HG03432 (cell line): ENCODE measurements around the gene RUSF1.
"Not testable (repeated sequence)": the region's sequence is repeated elsewhere in the genome, so short reads cannot be mapped to it uniquely, and the experiment has no call there.

ENCODE experiments used
- ATAC-seq: cut with Tn5 transposase; IDR thresholded peaks from one replicate; pipeline ENCODE4 v1.9.1; 2021; ENCODE audit warnings: mild to moderate bottlenecking, moderate library complexity; ENCODE audit not compliant: unreplicated experiment

The RUSF1 gene

DNA sequence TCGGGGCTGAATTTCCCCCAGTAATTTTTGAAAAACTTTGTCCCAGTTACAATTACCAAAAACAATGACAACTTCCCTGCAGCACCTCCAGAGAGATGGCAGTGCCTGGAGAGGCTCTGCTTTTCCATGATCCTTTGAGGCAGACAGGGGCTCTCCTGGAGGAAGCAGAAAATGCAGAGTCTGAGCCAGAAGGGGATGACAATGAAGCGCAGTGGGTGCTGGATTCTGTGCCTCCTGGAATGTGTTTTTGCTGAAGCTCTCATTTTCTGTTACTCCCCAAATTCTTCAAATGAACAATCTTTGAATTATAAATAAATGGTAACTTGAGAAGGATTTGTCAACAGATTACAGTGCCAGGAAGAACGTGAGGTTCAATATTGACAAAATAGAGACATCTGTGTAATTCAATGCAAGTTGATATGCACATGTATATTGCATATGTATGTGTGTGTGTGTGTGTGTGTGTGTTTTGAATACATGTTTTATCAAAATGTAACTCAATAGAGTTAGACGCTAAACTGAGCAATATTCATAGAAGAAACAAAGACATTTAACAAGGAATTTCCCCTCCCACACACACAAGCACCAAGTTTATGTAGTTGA, 9.7 kb upstream of the RUSF1 start:
- ATAC-seq, result no peak

DNA sequence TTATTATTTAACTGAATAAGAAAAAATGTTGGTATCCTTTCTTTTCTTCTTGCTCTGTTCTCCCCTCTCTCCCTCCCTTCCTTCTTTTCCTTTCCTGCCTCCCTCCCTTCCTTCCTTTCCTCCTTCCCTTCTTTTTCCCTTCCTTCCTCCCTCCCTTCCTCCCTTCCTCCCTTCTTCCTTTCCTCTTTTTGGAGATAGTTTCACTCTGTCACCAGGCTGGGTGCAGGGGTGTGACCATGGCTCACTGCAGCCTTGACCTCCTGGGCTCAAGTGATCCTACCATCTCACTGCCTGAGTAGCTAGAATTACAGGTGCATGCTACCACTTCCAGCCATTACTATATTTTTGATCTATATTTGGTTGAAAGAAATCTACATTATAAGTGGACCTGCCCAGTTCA, 5.7 kb upstream of the RUSF1 start:
- ATAC-seq, result no peak

DNA sequence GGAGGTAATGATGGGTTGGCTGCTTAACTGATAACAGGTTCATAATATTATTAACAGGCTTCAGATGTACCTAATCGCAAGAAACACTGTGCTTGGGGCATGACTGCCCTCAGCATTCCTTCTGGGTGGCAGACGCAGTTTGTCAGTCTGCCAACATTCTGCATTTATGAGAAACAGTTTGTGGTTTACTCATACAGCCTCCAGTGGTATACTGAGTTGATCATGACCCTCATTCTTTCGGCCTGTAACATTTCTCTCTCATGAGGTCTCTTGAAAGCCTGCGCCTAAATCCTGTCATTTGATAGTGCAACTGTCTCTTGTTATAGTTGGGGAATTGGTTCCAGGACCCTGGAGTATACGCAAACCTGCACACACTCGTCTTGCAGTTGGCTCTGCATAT, 4.9 kb upstream of the RUSF1 start:
- no peak for ATAC-seq

DNA sequence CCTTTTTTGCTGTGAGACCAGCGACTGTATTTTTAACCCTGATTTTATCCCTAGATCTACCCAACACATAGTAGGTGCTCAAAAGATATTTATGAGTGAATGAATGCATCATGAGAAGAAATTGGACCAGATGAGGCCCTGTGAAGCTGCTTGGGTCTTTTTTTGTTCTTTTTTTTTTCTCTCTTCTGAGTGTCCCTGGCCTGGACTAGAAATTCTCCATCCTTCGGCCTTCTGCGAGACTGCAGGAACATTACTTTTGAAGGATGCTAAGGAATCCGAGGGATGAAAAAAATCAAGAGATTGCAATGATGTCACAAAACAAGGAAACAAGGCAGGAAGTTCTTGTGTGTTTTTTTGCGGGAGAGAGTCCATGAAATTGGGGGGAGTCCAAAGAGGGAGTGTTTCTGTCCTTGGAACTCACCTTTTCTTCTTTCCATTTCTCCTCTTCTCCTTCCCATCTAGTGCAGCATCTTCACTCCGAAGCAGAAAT, 560 bp upstream of the RUSF1 start:
- no peak for ATAC-seq

DNA sequence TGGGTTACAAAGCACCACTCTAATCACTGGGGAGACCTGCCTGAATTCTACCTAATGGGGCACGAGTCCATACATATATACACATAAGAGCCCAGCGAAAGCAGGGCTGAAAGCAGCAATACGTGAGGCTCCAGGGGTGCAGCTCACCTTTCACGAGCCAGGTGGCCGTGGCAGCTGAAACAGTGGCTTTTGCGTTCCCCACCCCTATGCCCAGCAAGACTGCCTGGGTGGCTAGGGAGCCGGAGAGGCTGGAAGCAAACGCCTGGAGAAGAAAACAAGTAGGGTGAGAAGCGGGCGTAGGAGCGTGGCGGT, 618 bp downstream of the RUSF1 start:
- ATAC-seq, result peak; percentile 5

DNA sequence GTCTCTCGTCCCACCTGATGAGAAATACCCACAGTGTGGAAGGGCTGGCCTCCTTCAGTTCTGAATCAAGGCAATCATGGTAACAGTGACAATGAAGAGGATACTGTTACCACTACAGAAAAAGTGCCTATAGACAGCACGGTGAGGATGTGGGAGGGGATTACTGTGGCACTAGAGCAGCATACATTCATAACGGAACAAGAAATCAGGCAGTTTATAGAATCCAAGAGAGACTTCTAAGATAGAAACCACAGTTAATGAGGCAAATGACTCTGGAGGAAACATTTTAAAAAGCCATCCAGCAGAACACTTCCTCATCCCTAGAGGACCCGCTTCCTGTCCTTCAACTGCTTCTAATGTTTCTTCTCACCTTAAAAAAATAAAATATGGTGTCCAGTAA, 2.7 kb downstream of the RUSF1 start:
- ATAC-seq, result peak; percentile 52

DNA sequence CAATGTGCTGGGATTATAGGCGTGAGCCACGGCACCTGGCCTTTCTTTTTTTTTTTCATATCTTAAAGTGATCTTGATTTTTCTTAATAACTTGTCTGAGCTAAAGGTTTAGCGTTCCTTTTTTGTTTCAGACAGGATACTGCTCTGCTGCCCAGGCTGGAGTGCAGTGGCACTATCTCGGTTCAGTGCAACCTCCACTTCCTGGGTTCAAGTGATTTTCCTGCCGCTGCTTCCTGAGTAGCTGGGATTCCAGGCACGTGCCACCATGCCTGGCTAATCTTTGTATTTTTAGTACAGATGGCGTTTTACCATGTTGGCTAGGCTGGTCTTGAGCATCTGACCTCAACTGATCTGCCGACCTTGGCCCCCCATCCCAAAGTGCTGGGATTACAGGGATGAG, 4.0 kb downstream of the RUSF1 start:
- no peak for ATAC-seq

DNA sequence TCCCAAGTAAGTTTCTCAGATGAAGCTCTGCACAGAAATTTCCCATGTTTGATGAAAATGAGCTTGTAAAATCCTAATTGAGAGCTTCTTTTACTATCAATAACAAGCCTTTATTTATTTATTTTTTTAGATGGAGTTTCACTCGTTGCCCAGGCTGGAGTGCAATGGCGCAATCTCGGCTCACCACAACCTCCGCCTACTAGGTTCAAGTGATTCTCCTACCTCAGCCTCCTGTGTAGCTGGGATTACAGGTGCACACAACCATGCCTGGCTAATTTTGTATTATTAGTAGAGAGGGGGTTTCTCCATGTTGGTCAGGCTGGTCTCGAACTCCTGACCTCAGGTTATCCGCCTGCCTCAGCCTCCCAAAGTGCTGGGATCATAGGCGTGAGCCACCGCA, 4.6 kb downstream of the RUSF1 start:
- ATAC-seq, result not testable (repeated sequence)

DNA sequence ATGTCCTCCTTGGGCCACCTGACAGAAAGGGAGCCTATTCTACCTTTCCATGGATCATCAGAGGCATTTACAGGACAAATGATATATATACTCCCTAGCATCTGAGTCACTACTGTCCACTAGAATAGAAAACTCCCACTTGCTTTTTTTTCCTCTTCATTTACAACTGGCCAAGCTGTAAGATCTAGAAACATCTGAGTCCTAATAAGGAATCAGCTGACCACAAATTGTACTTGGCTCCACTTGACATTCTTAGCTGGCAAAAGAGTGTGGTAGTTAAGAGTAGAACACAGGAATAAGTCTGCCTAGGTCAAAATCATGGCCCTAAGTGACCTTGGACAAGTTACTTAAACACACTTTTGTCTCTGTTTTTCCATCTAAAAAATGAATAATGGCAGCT, 5.2 kb downstream of the RUSF1 start:
- ATAC-seq, result no peak

DNA sequence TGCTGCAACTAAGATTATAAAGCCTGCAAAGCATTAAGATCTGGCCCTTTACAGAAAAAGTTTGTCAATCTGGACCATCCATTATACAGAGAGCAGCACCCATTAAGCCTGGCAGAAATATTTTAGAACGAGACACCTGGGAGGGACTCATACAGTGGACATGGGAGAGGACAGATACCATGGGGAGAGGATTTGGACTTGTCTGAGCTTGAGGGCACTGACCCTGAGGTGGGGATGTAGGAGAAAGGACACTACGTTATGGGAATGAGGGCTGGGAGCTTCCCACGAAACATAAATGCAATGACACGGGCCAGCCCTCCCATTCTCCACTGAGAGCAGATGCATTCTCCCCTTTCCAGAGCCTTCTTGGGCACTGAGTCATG, 6.2 kb downstream of the RUSF1 start:
- ATAC-seq, result no peak

DNA sequence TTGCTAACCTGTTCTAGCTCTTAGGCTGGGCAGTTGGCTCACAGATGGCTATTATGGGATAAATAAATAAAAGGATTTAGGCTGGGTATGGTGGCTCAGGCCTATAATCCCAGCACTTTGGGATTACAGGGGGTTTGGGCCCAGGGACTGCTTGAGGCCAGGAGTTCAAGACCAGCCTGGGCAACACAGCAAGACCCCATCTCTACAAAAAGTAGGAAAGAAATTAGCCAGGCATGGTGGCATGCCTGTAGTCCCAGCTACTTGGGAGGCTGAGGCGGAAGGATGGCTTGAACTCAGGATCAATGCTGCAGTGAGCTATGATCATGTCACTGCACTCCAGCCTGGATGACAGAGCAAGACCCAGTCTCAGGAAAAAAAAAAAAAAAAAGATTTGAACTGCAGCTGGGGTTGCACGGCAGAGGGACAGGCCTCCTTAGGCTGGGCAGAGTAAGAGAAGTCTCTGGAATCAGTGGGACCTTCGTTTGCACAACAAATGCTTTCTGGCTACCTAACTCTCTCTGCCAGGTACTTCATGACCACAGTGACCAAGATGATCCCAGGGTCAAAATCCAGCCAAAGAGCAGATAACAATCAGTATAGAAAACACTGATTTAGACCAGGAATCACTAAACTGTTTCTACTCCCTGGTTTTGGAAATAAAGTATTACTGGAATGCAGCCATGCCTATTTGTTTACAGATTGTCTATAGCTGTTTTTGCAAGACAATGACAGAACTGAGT, 6.8 kb downstream of the RUSF1 start:
- ATAC-seq, result no peak

DNA sequence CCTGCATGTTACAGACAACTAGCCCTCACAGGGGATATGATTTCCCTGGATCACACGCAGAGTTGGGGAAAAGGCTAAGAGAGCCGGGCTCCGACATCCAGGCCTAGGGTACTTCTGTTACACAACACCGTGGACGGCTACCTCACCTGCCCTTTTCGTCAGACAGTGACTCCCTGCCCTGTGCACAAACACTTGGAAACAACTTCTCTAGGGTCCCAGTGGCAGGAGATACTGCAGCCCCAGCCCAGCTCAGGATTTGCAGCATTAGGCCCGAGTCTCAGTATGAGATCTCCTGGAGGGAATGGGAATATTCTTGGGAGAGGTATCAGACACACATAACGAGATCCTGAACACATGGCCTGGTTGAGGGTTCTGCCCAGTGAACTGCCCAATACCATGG, 8.3 kb downstream of the RUSF1 start:
- no peak for ATAC-seq

DNA sequence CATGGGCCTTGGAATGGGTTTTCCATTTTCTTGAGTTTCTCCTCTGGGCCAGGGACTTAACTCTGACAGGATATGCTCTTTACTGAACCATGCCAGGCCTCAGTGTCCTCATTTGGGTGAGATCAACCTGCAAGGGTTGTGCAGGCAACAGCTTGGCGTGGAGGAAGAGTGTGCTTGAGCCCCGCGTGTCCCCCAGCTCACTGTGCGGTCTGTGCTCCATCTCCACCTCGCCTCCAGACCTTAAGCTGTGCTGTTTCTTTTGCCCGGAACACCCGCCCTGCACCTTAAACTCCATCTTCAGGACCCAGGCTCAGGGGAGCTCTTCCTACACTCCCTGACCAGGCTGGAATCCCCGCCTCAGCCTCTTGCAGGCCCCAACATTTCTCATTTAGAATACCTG, 9.7 kb downstream of the RUSF1 start:
- no peak for ATAC-seq

DNA sequence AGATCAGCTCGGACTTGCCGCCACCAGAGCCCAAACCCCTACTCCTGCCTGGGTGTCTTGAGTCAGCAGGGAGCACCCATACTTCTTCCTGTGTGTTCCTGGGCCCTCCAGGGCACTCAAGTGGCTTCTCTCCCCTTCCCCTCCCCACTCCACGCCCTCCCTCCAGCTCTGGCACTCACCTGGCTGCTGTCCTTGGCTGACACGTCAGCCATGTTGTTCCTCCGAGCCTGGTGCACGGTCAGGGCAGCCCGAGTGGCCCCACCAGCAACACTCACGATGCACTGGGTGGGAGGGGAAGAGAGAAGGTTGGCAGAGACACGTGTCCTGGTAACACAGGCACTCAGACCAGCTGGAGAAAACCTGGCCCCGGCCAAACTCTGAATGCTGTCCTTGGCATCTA, 11.5 kb downstream of the RUSF1 start:
- ATAC-seq, result no peak

DNA sequence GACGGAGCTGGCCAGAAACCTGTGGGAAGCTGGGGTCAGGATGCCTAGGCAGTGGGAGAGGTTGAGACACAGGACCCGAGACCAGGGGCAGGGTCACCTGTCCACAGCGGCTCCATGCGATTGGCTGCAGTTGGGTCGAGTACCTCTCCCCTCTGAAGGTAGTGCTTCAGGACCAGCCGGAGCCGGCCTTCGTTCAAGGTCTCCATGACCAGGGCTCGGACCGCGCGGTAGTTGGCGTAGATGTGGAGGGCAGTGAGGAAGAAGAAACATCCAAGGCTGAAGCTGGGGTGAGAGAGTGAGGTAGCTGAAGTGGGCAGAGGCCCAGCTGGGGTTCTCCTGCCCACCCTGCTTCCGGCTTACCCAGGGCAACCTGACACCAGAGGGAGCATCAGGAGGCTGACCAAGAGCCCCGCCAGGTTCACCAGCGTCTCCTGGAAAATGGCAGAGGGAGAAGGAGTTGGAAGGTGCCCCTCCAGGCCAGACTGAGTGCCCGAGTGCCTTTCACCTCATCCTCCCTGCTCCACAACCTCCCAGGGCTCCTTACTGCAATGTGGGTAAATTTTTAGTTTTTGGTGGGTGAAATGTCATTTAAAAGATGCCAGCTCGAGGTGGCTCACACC, 14.6 kb downstream of the RUSF1 start:
- ATAC-seq, result no peak

DNA sequence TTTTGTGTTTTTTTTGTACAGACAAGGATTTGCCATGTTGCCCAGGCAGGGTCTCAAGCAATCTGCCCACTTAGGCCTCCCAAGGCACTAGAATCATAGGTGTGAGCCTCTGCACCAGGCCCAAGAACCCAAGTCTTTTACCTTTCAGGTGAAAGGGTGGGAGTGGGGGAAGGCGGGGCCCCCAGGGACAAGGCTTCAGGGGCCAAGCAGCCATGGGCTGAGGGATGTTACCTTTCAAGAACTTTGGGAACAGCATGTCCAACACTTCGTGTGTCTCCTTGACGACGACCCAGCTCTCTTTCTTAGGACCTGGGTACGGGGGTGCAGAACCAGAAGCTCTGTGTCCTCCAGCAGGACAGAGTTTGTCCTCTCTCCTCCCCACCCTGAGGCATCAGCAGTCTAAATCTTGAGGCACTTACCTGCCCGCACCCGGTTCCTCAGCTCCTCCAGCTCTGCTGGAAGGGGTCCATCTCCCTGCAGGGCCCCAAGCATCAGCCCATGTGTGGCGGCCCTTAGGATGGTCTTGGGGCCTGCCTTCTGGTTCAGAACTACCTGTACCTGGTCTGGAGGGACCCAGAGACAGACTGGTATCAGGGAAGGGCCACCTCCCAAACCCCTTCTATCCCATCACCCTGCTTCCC, 16.3 kb downstream of the RUSF1 start:
- no peak for ATAC-seq

DNA sequence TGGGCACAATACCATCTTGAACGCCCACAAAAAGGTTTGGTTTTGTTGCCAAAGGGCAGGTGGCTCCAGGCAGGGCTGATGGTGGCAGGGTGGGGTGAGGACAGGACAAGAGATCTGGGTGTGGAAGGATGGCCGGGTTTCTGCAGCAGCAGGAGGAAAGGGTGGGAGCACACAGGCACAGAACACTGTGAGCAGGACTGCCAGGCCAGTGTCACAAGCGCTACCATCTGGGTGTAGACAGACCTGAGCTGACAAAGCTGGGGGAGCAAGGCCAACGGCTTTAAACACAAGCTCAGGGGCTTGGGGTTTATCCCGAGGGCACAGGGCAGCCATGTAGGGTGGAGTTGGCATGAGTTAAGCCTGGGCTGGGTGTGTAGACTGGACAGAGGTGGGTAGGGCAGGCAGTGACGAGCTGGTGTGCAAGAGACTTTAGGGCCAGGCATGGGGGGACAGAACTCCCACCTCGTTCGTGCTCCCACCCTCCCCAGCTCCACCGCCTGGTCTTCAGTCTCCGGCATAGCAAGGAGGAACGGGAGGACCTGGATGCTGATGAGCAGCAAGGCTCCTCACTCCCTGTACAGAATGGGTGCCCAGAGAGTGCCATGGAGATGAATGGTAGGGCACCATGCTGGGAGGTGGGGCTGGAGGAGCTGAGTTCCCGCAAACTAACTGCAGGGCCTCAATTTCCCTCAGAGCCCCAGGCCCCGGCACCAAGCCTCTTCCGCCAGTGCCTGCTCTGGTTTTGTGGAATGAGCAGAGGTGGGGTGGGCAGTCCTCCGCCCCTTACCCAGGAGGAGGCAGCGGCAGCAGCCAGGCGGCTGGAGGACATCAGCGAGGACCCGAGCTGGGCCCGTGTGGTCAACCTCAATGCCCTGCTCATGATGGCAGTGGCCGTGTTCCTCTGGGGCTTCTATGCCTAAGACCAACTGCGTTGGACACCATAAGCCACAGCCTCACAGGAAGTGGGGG, 18.3 kb downstream of the RUSF1 start:
- ATAC-seq, result no peak

DNA sequence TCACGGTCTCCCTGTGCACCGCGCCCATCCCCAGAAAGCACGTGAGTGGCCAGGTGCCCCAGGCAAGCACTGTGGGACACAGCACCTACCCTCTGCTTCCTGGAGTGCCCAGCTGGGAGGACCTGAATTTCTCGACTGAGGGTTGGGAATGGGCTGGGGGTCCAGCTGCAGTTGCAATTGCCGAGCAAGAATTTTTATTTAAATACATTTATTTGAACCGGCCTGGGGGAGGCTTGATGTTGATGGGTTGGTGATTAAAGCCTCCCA, 19.0 kb downstream of the RUSF1 start:
- no peak for ATAC-seq

DNA sequence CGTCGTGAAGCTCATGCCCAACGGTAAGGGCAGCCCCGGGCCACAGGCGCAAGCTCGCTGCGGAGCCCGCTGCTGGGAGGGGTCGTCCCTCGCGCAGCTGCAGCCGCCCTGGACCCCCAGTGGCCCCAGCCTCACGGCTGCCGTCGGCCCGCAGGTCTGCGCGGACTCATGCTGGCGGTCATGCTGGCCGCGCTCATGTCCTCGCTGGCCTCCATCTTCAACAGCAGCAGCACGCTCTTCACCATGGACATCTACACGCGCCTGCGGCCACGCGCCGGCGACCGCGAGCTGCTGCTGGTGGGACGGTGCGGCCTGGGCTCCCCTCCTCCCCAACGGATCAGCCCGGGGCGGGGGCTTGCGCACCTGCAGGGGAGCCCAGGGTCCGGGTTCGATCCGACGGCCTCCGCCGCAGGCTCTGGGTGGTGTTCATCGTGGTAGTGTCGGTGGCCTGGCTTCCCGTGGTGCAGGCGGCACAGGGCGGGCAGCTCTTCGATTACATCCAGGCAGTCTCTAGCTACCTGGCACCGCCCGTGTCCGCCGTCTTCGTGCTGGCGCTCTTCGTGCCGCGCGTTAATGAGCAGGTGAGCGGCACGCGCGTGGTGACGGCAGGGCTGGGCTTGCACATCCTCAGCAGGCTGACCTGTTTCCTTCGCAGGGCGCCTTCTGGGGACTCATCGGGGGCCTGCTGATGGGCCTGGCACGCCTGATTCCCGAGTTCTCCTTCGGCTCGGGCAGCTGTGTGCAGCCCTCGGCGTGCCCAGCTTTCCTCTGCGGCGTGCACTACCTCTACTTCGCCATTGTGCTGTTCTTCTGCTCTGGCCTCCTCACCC, 19.5 kb downstream of the RUSF1 start:
- ATAC-seq, result no peak

DNA sequence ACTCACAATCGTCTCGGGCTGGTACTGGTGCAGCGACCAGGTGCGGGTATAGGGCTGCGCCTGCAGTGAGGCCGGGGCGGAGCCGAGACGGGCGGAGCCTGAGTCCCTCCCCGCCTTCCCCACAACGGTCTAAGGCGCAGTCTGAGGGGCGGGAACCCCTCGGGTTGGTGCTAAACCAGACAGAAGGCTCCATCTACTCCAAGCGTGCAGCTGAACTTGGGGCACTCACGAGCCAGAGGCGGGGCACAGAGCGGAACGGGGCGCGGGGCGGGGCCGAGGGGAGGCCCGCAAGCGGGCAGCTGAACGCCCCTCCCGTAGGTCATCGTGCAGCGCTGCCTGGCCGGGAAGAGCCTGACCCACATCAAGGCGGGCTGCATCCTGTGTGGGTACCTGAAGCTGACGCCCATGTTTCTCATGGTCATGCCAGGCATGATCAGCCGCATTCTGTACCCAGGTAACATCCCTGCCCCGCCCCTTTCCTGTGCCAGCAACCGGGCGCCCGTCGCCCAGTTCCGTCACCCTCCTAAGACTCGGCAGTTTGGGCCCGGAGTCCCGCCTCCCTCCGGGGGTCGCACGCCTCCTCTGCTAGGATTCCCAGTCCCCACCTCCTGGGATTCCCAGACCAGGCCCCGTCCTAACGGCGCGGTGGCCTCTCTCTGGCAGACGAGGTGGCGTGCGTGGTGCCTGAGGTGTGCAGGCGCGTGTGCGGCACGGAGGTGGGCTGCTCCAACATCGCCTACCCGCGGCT, 20.3 kb downstream of the RUSF1 start:
- ATAC-seq, result peak; percentile 88
